ENCODE data around the gene ADAMTS6.

GRCh38 chr5:65508978-65509377 lies 27.3 kb upstream of the ADAMTS6 start:
- TF ChIP-seq CTCF (IDR thresholded peaks at IDR 0.05) (no peak), EZH2 (IDR thresholded peaks at IDR 0.05; ENCODE audit: borderline replicate concordance, insufficient read depth, low read depth, low read length, poor library complexity, severe bottlenecking) (no peak)
